Renal cortex interstitium (tissue), 11 donors: ENCODE results near the gene E2F2. TPM values are rescaled to one million over a fixed set of nuclear protein-coding genes. Genes with fewer than 3 reads are reported as not detected.
"Not testable (repeated sequence)": the region's sequence is repeated elsewhere in the genome, so short reads cannot be mapped to it uniquely, and the experiment has no call there.

Experiments
- DNase-seq, 11 donors: peaks; one replicate each; pipeline ENCODE4 v3.0.0-alpha.2; 2013; ENCODE audit warnings: low read depth in 9 of 11, low spot score in 4 of 11; ENCODE audit errors: extremely low read depth in 1 of 11
- polyA plus RNA-seq, 3 donors: library from polyadenylated mRNA; unstranded; fragments of 120-200 nt; gene quantifications; one replicate each; pipeline ENCODE4 v1.2.1, GENCODE V29; 2013; ENCODE audit not compliant: insufficient read length in 3 of 3

E2F2 gene
- polyA plus RNA-seq, 3 donors, result 4.6 to 5.4 (median 5.2) TPM

GRCh38 chr1:23502951-23503350 is 28.1 kb downstream of the E2F2 start:
- DNase-seq, result no peak

GRCh38 chr1:23500466-23500865 is 30.6 kb downstream of the E2F2 start:
- no peak for DNase-seq

GRCh38 chr1:23497777-23498439 is 33.1 kb downstream of the E2F2 start:
- DNase-seq, result no peak

- DNase-seq, result no peak
Measured at GRCh38 chr1:23496490-23497181, 34.4 kb downstream of the E2F2 start.

- DNase-seq, result not testable (repeated sequence)
Measured at GRCh38 chr1:23494836-23495235, 36.2 kb downstream of the E2F2 start.

GRCh38 chr1:23492776-23493175 is 38.3 kb downstream of the E2F2 start:
- not testable (repeated sequence) for DNase-seq

GRCh38 chr1:23492132-23492720 is 38.8 kb downstream of the E2F2 start:
- DNase-seq, result no peak

- DNase-seq, result no peak
Measured at GRCh38 chr1:23489842-23490241, 41.2 kb downstream of the E2F2 start.

GRCh38 chr1:23485002-23485332 is 46.1 kb downstream of the E2F2 start:
- no peak for DNase-seq

GRCh38 chr1:23484253-23485001 is 46.6 kb downstream of the E2F2 start:
- DNase-seq, result peak; percentile 73 to 92 (median 88)

GRCh38 chr1:23483321-23484252 is 47.4 kb downstream of the E2F2 start, which contains the start of gene ASAP3:
TSS of gene ASAP3 (minus strand) at chr1:23484179. CDS start at chr1:23484133, 46 bp downstream.
- peak in 6 of 11 donors; percentile 18 to 39 (median 28) for DNase-seq

GRCh38 chr1:23481904-23482303 is 49.1 kb downstream of the E2F2 start:
- no peak for DNase-seq

GRCh38 chr1:23481026-23481597 is 49.9 kb downstream of the E2F2 start:
- no peak for DNase-seq

- DNase-seq, result no peak
Measured at GRCh38 chr1:23480187-23481025, 50.6 kb downstream of the E2F2 start.

GRCh38 chr1:23479666-23479941 is 51.4 kb downstream of the E2F2 start:
- DNase-seq, result no peak

GRCh38 chr1:23478896-23479665 is 52.0 kb downstream of the E2F2 start:
- DNase-seq, result peak in 7 of 11 donors; percentile 26 to 46 (median 37)
